ENCODE results near the gene DGUOK.

- TF ChIP-seq CTCF (IDR thresholded peaks at IDR 0.05; ENCODE audit: low read depth, low read length, missing input control) (no peak), RAD21 (IDR thresholded peaks at IDR 0.05) (no peak)
Observed at GRCh38 chr2:73917296-73917695, 9.4 kb upstream of the DGUOK start.

Data from liver (tissue), 3 donors.